GM23338 (cell line): ENCODE results near the gene PTOV1.

Experiments
- TF ChIP-seq, protein P1 (sequence below), 2 experiments: fragments of 200-600 bp in 1 of 2; sonication (generic) in 1 of 2; conservative IDR thresholded peaks; 2 replicates each; pipeline versions ENCODE4 v1.5.1 to v1.6.1; 2016 to 2017; ENCODE audit warnings: antibody characterized with exemption in 2 of 2, low read depth in 2 of 2, mild to moderate bottlenecking in 2 of 2, moderate library complexity in 1 of 2
- TF ChIP-seq, protein P2 (sequence below): IDR thresholded peaks from 2 replicates; pipeline ENCODE4 v1.6.1; 2016; ENCODE audit warnings: antibody characterized with exemption

DNA sequence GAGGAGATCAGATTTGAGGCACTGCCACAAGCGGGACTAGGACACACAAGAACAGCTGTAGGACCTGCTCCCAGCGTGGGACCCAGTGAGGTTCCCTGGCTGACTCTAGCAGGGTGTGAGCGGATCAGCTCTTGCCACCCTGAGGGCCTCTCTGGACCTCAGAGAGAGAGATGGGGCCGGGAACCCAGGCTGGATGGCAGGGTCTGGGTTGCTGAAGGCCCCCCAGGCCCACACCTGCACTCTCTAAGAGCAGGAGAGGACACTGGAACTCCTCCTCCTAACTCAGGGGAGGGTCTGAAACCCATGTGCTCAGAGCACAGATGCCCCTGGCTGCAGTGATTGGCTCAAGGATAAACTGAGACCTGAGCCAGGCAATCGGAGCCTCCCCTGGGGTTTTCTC lies 59.2 kb downstream of the PTOV1 start:
- TF ChIP-seq, protein P1, sequence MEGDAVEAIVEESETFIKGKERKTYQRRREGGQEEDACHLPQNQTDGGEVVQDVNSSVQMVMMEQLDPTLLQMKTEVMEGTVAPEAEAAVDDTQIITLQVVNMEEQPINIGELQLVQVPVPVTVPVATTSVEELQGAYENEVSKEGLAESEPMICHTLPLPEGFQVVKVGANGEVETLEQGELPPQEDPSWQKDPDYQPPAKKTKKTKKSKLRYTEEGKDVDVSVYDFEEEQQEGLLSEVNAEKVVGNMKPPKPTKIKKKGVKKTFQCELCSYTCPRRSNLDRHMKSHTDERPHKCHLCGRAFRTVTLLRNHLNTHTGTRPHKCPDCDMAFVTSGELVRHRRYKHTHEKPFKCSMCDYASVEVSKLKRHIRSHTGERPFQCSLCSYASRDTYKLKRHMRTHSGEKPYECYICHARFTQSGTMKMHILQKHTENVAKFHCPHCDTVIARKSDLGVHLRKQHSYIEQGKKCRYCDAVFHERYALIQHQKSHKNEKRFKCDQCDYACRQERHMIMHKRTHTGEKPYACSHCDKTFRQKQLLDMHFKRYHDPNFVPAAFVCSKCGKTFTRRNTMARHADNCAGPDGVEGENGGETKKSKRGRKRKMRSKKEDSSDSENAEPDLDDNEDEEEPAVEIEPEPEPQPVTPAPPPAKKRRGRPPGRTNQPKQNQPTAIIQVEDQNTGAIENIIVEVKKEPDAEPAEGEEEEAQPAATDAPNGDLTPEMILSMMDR (conservative IDR thresholded peaks at IDR 0.05; ENCODE audit: low read depth in 2 of 2): no peak
- TF ChIP-seq, protein P2, sequence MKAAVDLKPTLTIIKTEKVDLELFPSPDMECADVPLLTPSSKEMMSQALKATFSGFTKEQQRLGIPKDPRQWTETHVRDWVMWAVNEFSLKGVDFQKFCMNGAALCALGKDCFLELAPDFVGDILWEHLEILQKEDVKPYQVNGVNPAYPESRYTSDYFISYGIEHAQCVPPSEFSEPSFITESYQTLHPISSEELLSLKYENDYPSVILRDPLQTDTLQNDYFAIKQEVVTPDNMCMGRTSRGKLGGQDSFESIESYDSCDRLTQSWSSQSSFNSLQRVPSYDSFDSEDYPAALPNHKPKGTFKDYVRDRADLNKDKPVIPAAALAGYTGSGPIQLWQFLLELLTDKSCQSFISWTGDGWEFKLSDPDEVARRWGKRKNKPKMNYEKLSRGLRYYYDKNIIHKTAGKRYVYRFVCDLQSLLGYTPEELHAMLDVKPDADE: no peak
